Measurements from ENCODE around the gene RPS15. TPM values are rescaled to one million over a fixed set of nuclear protein-coding genes. Genes with fewer than 3 reads are reported as not detected.

RPS15 gene
- total and polyA plus RNA-seq, 2 of the 13 experiments (the other 11 are each of a cell fraction or from before 2014, with no cell fraction given) = 695 to 1,411 TPM

GRCh38 chr19:1455002-1455335 lies 16.8 kb downstream of the RPS15 start (continued):
- TF ChIP-seq ZNF407 (CRISPR knock-in tag; IDR thresholded peaks at IDR 0.05; ENCODE audit: not compliant biosample characterization) = peak; percentile 17
- no peak for TF ChIP-seq ZBED4 (CRISPR knock-in tag; IDR thresholded peaks at IDR 0.05; ENCODE audit: borderline replicate concordance)
- 0 out of 2 replicates have a peak, but pooled peaks have one; percentile 50 for TF ChIP-seq MXD1 (CRISPR knock-in tag; IDR thresholded peaks at IDR 0.05)
- TF ChIP-seq ZNF3 (CRISPR knock-in tag; IDR thresholded peaks at IDR 0.05) = no peak
- no peak for TF ChIP-seq ZNF644 (CRISPR knock-in tag; IDR thresholded peaks at IDR 0.05; ENCODE audit: low read depth)
- TF ChIP-seq SAP130 (CRISPR knock-in tag; IDR thresholded peaks at IDR 0.05; ENCODE audit: low read depth) = no peak
